ENCODE data around the gene ELF2.
"Not testable (repeated sequence)": the region's sequence is repeated elsewhere in the genome, so short reads cannot be mapped to it uniquely, and the experiment has no call there.

Gene ELF2

GRCh38 chr4:139177049-139177868 is at the start of gene ELF2:
Gene ELF2 (minus strand): TSS chr4:139177218. CDS start chr4:139137701, 39,517 bp downstream.
- peak; percentile 87 for DNase-seq (ENCODE audit: low read depth)

GRCh38 chr4:139223682-139224317 is 46.8 kb upstream of the ELF2 start:
- DNase-seq (ENCODE audit: low read depth), result no peak

GRCh38 chr4:139222215-139222614 is 45.2 kb upstream of the ELF2 start:
- DNase-seq (ENCODE audit: low read depth), result no peak

GRCh38 chr4:139221687-139222086 is 44.7 kb upstream of the ELF2 start:
- no peak for DNase-seq (ENCODE audit: low read depth)

GRCh38 chr4:139219450-139220055 is 42.5 kb upstream of the ELF2 start:
- no peak for DNase-seq (ENCODE audit: low read depth)

GRCh38 chr4:139214039-139214534 is 37.1 kb upstream of the ELF2 start:
- DNase-seq (ENCODE audit: low read depth), result no peak

- not testable (repeated sequence) for DNase-seq (ENCODE audit: low read depth)
These were observed 36.6 kb upstream of the ELF2 start for GRCh38 chr4:139213633-139214032.

- no peak for DNase-seq (ENCODE audit: low read depth)
These were observed 35.9 kb upstream of the ELF2 start for GRCh38 chr4:139212900-139213299.

GRCh38 chr4:139210486-139210885 is 33.5 kb upstream of the ELF2 start:
- DNase-seq (ENCODE audit: low read depth), result no peak

GRCh38 chr4:139209470-139210063 is 32.5 kb upstream of the ELF2 start:
- DNase-seq (ENCODE audit: low read depth), result no peak

GRCh38 chr4:139208404-139208945 is 31.5 kb upstream of the ELF2 start:
- no peak for DNase-seq (ENCODE audit: low read depth)

GRCh38 chr4:139207873-139208403 is 30.9 kb upstream of the ELF2 start:
- DNase-seq (ENCODE audit: low read depth), result no peak

- DNase-seq (ENCODE audit: low read depth), result no peak
These were observed 30.2 kb upstream of the ELF2 start for GRCh38 chr4:139207247-139207646.

GRCh38 chr4:139202991-139203390 is 26.0 kb upstream of the ELF2 start:
- no peak for DNase-seq (ENCODE audit: low read depth)

GRCh38 chr4:139200506-139200905 is 23.5 kb upstream of the ELF2 start:
- DNase-seq (ENCODE audit: low read depth), result no peak

GRCh38 chr4:139200102-139200501 is 23.1 kb upstream of the ELF2 start:
- no peak for DNase-seq (ENCODE audit: low read depth)

GRCh38 chr4:139197214-139197613 is 20.2 kb upstream of the ELF2 start:
- not testable (repeated sequence) for DNase-seq (ENCODE audit: low read depth)

- DNase-seq (ENCODE audit: low read depth), result no peak
These were observed 19.4 kb upstream of the ELF2 start for GRCh38 chr4:139196462-139196861.

GRCh38 chr4:139191373-139191772 is 14.4 kb upstream of the ELF2 start:
- no peak for DNase-seq (ENCODE audit: low read depth)

- DNase-seq (ENCODE audit: low read depth), result no peak
These were observed 13.0 kb upstream of the ELF2 start for GRCh38 chr4:139189972-139190371.

GRCh38 chr4:139189417-139189749 is 12.4 kb upstream of the ELF2 start:
- no peak for DNase-seq (ENCODE audit: low read depth)
